ENCODE data around the gene MANF. TPM values are rescaled to one million over a fixed set of nuclear protein-coding genes. Genes with fewer than 3 reads are reported as not detected.

Gene MANF
- total RNA-seq, result 100 to 1,000 TPM; 124 to 129 TPM

DNA sequence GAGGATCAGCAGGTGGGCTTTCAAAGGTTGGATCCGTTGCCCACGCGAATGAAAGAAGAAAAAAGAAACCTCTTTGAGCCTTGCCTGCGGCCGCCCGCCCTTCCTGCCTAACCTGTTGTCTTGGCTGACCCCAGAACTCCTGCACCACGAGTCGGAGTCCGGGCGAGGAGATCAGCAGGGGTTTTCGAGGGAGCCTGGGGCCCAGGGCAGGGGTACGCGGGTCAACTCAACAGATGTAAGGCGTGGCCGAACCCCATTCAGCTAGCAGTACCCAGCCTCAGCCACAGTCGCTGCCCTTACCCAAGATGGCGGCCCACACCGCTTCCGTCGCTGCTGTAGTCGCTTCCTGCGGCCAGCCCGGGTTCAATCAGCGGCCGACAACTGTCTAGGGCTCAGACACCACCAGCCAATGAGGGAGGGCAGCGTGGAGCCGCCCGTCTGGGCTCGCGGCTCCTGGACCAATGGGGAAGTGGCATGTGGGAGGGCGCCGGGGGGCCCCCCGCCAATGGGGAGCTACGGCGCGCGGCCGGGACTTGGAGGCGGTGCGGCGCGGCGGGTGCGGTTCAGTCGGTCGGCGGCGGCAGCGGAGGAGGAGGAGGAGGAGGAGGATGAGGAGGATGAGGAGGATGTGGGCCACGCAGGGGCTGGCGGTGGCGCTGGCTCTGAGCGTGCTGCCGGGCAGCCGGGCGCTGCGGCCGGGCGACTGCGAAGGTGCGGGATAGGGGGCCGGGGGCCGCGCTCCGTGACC, at the start of gene MANF:
Gene MANF, plus strand, starts transcription at position 566 of the 748 bp plus-strand sequence. Its CDS starts 52 bp downstream, at position 618.
- Mint-ChIP-seq H3K27ac (peak within 1 kb of the TSS; percentile 99), H3K27me3 (no peaks in the 10 kb centered on the region), H3K36me3 (ENCODE audit: low read depth) (peaks cover 43% of the 10 kb centered on the region), H3K9me3 (ENCODE audit: low read depth) (no peaks in the 10 kb centered on the region), H3K4me1 (peaks cover 46% of the 10 kb centered on the region), H3K4me3 (peak within 1 kb of the TSS; percentile 93)
- peak; percentile 99 for DNase-seq
- POLR2A ChIA-PET, result interaction anchor here (0.6 to 2.1 kb wide), 10 partner anchors 9 to 882 kb away, joined by 3 to 15 read pairs (median 3); partner anchors contain the start of genes ABHD14B, DCAF1 and HEMK1
- peak; percentile 97 for ATAC-seq
- CTCF ChIA-PET, result interaction anchor here (0.8 to 2.1 kb wide), 6 partner anchors 13 to 768 kb away, joined by 3 to 9 read pairs (median 4); partner anchors contain the start of gene MAPKAPK3
- intact Hi-C loops (cut with DNase I, micrococcal nuclease), result loop anchor here (1.0 to 10.0 kb wide), 18 partner anchors 114 to 1150 kb away; partner anchors contain the start of genes HEMK1 (in 2 of the 2), TEX264 (in 2 of the 2), DCAF1 (in 1 of the 2) and DOCK3 (in 1 of the 2)

DNA sequence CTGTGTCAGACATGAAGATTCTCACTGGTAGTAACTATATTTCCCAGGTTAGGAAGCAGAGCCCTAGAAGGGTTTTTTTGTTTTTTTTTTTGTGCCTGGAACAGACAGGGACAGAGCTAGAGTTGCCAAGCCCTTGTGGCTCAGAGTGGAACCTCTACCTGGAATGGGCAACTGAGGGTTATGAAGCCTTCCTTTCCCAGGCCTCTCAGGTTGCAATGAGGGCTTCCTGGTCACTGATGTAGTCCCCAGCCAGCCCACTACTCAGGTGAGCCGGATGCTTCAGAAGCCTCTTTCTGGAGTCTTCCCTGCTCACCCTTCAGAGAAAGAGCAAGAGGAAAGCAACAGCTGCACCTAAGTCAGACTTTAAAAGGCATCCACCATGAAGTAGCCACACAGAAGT, 48.8 kb upstream of the MANF start:
- DNase-seq (no peak), ATAC-seq (no peak)
- Mint-ChIP-seq H3K36me3 (ENCODE audit: low read depth) (peaks cover 2% of the 10 kb centered on the region), H3K4me1 (no peaks in the 10 kb centered on the region), H3K27ac (no peak overlapping the region), H3K27me3 (no peaks in the 10 kb centered on the region), H3K9me3 (ENCODE audit: low read depth) (no peaks in the 10 kb centered on the region), H3K4me3 (no peak overlapping the region)
- CTCF ChIA-PET, result no interaction called here
- POLR2A ChIA-PET, result no interaction called here
- intact Hi-C loops (cut with DNase I, micrococcal nuclease), result no loop called here

- H3K27ac Mint-ChIP-seq, result no peak overlapping the region
- H3K9me3 Mint-ChIP-seq (ENCODE audit: low read depth), result no peaks in the 10 kb centered on the region
- no peak for DNase-seq
- H3K4me1 Mint-ChIP-seq, result no peaks in the 10 kb centered on the region
- no peaks in the 10 kb centered on the region for H3K27me3 Mint-ChIP-seq
- intact Hi-C loops (cut with DNase I, micrococcal nuclease), result no loop called here
- POLR2A ChIA-PET, result interaction anchor here (0.6 kb wide), 1 partner anchor 660 kb away, joined by 3 read pairs; no protein-coding TSS in a partner anchor
- H3K36me3 Mint-ChIP-seq (ENCODE audit: low read depth), result peaks cover 2% of the 10 kb centered on the region
- H3K4me3 Mint-ChIP-seq, result no peak overlapping the region
- CTCF ChIA-PET, result no interaction called here
- ATAC-seq, result no peak
These were observed 47.4 kb upstream of the MANF start for GRCh38 chr3:51337666-51338065.

DNA sequence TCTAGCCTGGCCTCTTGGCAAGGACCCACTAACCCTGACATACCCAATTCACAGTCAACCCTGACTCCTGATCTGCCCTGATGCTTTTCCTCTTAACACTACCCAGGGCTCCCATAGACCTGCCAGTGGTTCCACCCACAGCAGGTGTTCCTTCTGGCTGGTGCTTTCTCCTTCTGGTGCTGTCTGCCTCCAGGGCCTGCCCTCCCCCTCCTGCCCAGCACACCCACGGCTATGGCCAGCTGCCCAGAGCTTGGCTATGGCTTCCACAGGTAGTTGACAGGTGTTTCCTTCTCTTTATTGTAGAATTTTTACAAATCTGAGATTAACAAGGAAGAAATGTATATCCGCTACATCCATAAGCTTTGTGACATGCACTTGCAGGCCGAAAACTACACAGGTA, 46.5 kb upstream of the MANF start:
- intact Hi-C loops (cut with DNase I, micrococcal nuclease), result no loop called here
- no peaks in the 10 kb centered on the region for H3K9me3 Mint-ChIP-seq (ENCODE audit: low read depth)
- no peak for DNase-seq
- ChIA-PET CTCF (no interaction called here), POLR2A (no interaction called here)
- no peaks in the 10 kb centered on the region for H3K27me3 Mint-ChIP-seq
- H3K36me3 Mint-ChIP-seq (ENCODE audit: low read depth), result peaks cover 2% of the 10 kb centered on the region
- ATAC-seq, result no peak
- no peak overlapping the region for H3K27ac Mint-ChIP-seq
- no peak overlapping the region for H3K4me3 Mint-ChIP-seq
- H3K4me1 Mint-ChIP-seq, result no peaks in the 10 kb centered on the region

DNA sequence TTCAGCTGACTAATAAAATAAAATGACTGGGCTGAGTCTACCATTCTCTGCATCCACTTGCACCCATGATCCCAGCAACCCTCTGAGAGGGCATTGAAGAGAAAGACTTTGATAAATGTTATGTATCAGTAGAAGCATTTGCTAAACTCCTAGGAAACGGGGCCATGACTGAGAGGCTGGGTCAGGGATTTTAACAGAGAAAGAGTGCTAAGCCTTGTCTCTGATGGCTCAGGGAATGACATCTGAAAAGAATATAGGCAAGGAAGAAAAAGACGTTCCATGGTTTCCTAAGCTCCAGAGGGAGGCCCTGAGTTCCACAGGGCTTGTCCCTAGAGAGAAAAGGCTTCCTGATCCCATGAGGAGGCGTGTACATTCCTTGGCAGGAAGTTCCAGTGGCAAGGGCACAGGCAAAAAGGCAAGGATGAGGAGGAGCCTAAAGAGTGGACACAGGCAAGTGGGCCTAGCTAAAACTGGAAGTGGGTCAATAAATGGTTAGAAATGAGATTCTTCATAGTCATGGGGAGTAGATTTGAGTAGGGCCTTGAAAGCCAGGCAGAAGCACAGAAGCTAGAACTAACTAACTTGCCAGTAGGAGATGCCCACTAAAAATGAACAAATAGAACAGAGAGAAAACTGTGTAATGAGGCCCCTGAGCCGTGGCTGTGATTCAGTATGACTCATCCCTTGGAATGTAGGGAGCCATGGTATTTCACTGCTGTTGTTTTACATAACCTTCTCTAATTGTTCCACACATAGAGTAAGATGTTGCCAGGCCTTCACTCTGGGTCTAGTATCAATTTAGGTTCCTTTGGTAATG, 44.9 kb upstream of the MANF start:
- Mint-ChIP-seq H3K36me3 (ENCODE audit: low read depth) (peaks cover 2% of the 10 kb centered on the region), H3K4me3 (no peak overlapping the region), H3K27ac (no peak overlapping the region), H3K27me3 (no peaks in the 10 kb centered on the region), H3K4me1 (no peaks in the 10 kb centered on the region), H3K9me3 (ENCODE audit: low read depth) (no peaks in the 10 kb centered on the region)
- intact Hi-C loops (cut with DNase I, micrococcal nuclease), result no loop called here
- CTCF ChIA-PET, result interaction anchor here (0.9 kb wide), 1 partner anchor 404 kb away, joined by 3 read pairs; no protein-coding TSS in a partner anchor
- ATAC-seq, result peak; percentile 49
- POLR2A ChIA-PET, result no interaction called here
- DNase-seq, result peak; percentile 12

DNA sequence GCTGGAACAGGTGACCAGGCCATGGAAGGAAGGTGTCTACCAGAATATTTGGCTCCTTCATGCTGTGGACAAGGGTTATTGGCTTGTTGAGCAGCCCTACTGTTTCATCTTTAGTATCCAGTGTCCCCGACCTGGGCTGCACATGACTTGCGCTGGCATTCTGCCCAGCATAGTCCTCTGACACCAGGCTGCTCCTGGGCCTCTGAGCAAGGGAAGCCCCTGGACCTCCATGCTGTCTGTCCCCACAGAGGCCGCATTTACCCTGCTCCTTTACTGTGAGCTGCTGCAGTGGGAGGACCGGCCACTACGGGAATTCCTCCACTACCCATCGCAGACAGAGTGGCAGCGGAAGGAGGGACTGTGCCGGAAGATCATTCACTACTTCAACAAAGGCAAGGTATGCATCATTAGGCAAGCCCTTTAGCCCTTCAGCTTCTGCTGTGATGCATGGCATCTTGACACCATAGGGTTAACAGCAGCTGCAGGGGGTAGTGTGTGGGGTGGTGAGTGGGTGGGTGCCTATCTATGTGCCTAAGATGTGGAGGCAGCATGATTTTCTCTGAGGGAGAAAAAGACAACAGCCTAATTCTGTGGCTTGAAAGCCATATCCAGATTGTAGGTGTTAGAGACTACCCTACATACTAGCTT, 44.0 kb upstream of the MANF start:
- ATAC-seq, result no peak
- POLR2A ChIA-PET, result no interaction called here
- CTCF ChIA-PET, result interaction anchor here (0.8 kb wide), 1 partner anchor 10 kb away, joined by 4 read pairs; no protein-coding TSS in a partner anchor
- H3K27me3 Mint-ChIP-seq, result no peaks in the 10 kb centered on the region
- H3K4me3 Mint-ChIP-seq, result no peak overlapping the region
- DNase-seq, result no peak
- peaks cover 2% of the 10 kb centered on the region for H3K36me3 Mint-ChIP-seq (ENCODE audit: low read depth)
- intact Hi-C loops (cut with DNase I, micrococcal nuclease), result no loop called here
- no peak overlapping the region for H3K27ac Mint-ChIP-seq
- no peaks in the 10 kb centered on the region for H3K9me3 Mint-ChIP-seq (ENCODE audit: low read depth)
- no peaks in the 10 kb centered on the region for H3K4me1 Mint-ChIP-seq

DNA sequence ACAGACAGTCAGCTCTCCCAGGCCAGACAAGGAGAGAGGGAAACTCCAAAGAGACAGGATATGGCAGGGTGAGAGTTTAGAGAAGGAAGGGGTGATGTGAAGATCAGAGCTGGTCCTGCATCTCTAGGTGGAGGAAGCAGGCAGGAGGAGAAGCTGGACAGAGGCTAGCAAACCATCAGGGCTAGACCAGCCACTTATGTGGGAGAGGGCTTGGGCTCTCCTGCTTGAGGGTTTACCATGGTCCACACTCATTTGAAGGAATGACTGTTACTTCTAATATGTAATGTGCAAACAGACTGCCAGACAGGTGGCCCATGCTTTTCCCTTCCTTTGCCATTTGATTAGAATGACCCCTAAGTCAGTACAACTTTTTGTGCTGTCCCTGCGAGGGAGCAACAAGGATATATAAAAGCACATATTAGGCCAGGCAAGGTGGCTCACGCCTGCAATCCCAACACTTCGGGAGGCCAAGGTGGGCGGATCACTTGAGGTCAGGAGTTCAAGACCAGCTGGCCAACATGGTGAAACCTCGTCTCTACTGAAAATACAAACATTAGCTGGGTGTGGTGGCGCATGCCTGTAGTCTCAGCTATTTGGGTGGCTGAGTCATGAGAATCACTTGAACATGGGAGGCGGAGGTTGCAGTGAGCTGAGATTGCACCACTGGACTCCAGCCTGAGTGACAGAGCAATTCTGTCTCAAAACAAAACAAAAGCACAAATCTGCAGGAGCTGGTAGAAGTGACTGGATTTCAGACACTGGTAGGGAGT, 41.0 kb upstream of the MANF start:
- ATAC-seq, result no peak
- intact Hi-C loops (cut with DNase I, micrococcal nuclease), result no loop called here
- Mint-ChIP-seq H3K27ac (no peak overlapping the region), H3K27me3 (no peaks in the 10 kb centered on the region), H3K36me3 (ENCODE audit: low read depth) (peaks cover 2% of the 10 kb centered on the region), H3K4me3 (no peak overlapping the region), H3K4me1 (no peaks in the 10 kb centered on the region), H3K9me3 (ENCODE audit: low read depth) (no peaks in the 10 kb centered on the region)
- CTCF ChIA-PET, result no interaction called here
- DNase-seq, result no peak
- POLR2A ChIA-PET, result no interaction called here

GRCh38 chr3:51350751-51351150, 34.3 kb upstream of the MANF start:
- Mint-ChIP-seq H3K27me3 (no peaks in the 10 kb centered on the region), H3K27ac (no peak overlapping the region), H3K4me3 (no peak overlapping the region), H3K36me3 (ENCODE audit: low read depth) (no peaks in the 10 kb centered on the region), H3K4me1 (no peaks in the 10 kb centered on the region), H3K9me3 (ENCODE audit: low read depth) (no peaks in the 10 kb centered on the region)
- CTCF ChIA-PET, result no interaction called here
- DNase-seq (no peak), ATAC-seq (no peak)
- intact Hi-C loops (cut with DNase I, micrococcal nuclease), result no loop called here
- POLR2A ChIA-PET, result no interaction called here

DNA sequence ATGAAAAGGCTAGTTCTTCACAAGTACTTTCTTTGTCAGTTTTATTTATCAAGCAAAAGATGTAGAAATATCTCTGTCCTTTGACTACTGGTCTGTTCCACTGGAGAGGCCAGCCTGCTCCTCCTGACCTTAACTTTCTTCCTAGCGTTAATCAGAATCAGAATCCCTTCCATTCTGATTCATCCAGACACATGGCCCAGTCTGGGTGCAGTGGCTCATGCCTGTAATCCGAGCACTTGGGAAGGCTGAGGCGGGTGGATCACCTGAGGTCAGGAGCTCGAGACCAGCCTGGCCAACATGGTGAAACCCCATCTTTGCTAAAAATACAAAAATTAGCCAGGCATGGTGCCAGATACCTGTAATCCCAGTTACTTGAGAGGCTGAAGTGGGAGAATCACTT, 32.0 kb upstream of the MANF start:
- no peaks in the 10 kb centered on the region for H3K27me3 Mint-ChIP-seq
- H3K36me3 Mint-ChIP-seq (ENCODE audit: low read depth), result no peaks in the 10 kb centered on the region
- intact Hi-C loops (cut with DNase I, micrococcal nuclease), result no loop called here
- H3K4me3 Mint-ChIP-seq, result no peak overlapping the region
- DNase-seq (no peak), ATAC-seq (no peak)
- ChIA-PET CTCF (no interaction called here), POLR2A (no interaction called here)
- H3K27ac Mint-ChIP-seq, result no peak overlapping the region
- H3K9me3 Mint-ChIP-seq (ENCODE audit: low read depth), result no peaks in the 10 kb centered on the region
- no peaks in the 10 kb centered on the region for H3K4me1 Mint-ChIP-seq

DNA sequence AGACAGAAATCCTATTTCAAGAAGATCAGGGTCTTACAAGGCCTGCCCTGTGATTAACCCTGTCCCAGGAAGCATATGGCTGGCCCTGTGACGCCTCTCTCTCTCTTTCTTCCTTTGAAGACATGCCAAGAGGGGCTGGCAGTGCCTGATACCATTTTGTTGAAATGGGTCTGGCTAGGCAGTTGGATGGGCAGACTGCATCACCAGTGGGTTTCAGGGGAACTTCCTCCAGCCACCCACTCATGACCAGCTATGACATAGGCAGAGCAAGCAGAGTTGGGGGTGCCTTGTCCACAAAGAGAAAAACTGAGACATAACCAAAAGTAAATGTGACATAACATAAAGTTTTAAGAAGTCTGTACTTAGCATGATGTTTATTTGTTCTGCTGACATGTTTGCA, 31.4 kb upstream of the MANF start:
- no peaks in the 10 kb centered on the region for H3K36me3 Mint-ChIP-seq (ENCODE audit: low read depth)
- intact Hi-C loops (cut with DNase I, micrococcal nuclease), result no loop called here
- no peaks in the 10 kb centered on the region for H3K4me1 Mint-ChIP-seq
- H3K27ac Mint-ChIP-seq, result no peak overlapping the region
- H3K4me3 Mint-ChIP-seq, result no peak overlapping the region
- ATAC-seq (no peak), DNase-seq (no peak)
- H3K27me3 Mint-ChIP-seq, result no peaks in the 10 kb centered on the region
- ChIA-PET POLR2A (no interaction called here), CTCF (no interaction called here)
- no peaks in the 10 kb centered on the region for H3K9me3 Mint-ChIP-seq (ENCODE audit: low read depth)

DNA sequence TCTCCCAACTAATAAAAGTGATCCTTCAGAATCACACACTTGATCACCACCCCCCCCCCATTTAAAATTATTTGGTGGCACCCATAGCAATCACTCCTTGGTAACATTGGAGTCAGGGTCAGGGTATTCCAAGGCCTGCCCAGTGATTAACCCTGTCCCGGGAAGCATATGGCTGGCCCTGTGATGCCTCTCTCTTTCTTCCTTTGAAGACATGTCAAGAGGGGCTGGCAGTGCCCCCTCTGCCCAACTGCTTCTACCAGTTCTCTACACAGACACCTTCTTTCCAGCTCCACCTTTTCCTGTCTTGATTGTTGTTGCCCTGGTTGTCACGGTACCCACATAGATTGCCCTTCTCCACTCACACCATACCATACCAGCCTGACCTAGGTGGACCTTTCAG, 30.9 kb upstream of the MANF start:
- no peak for ATAC-seq
- intact Hi-C loops (cut with DNase I, micrococcal nuclease), result no loop called here

More for the DNA sequence above, 30.9 kb upstream of the MANF start:
- H3K4me3 Mint-ChIP-seq, result no peak overlapping the region
- POLR2A ChIA-PET, result no interaction called here
- no peak for DNase-seq
- no peaks in the 10 kb centered on the region for H3K9me3 Mint-ChIP-seq (ENCODE audit: low read depth)
- no peaks in the 10 kb centered on the region for H3K4me1 Mint-ChIP-seq
- H3K27ac Mint-ChIP-seq, result no peak overlapping the region
- no peaks in the 10 kb centered on the region for H3K36me3 Mint-ChIP-seq (ENCODE audit: low read depth)
- no peaks in the 10 kb centered on the region for H3K27me3 Mint-ChIP-seq
- CTCF ChIA-PET, result no interaction called here

All from activated CD4-positive, alpha-beta T cell treated with anti-CD3 and anti-CD28 coated beads for 36 hours (primary cell).